Measurements from ENCODE around the gene HLA-DQA1. TPM values are rescaled to one million over a fixed set of nuclear protein-coding genes. Genes with fewer than 3 reads are reported as not detected.
"Not testable (repeated sequence)": the region's sequence is repeated elsewhere in the genome, so short reads cannot be mapped to it uniquely, and the experiment has no call there.

The HLA-DQA1 gene
- total and polyA plus RNA-seq, 11 donors, result 1.2 to 154 (median 13.3) TPM; not detected in 1

DNA sequence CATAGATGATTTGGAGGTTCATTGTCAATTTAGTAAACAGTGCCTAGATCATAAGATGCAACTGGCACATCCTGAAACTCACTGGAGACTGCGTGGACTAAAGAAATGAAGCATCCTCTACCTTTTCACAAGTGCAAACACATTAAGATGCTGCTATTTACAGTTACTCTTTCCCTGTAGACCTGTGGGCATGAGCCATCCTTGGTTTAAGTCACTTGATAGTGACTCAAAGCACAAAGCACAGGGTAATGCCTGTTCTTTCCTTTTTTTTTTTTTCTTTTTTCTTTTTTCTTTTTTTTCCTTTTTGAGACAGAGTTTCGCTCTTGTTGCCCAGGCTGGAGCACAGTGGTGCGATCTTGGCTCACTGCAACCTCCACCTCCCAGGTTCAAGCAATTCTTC lies 10.0 kb upstream of the HLA-DQA1 start:
- no peak for TF ChIP-seq POLR2A (IDR thresholded peaks at IDR 0.05)
- TF ChIP-seq, protein P1, sequence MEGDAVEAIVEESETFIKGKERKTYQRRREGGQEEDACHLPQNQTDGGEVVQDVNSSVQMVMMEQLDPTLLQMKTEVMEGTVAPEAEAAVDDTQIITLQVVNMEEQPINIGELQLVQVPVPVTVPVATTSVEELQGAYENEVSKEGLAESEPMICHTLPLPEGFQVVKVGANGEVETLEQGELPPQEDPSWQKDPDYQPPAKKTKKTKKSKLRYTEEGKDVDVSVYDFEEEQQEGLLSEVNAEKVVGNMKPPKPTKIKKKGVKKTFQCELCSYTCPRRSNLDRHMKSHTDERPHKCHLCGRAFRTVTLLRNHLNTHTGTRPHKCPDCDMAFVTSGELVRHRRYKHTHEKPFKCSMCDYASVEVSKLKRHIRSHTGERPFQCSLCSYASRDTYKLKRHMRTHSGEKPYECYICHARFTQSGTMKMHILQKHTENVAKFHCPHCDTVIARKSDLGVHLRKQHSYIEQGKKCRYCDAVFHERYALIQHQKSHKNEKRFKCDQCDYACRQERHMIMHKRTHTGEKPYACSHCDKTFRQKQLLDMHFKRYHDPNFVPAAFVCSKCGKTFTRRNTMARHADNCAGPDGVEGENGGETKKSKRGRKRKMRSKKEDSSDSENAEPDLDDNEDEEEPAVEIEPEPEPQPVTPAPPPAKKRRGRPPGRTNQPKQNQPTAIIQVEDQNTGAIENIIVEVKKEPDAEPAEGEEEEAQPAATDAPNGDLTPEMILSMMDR (IDR thresholded peaks at IDR 0.05), result no peak
- Histone ChIP-seq H3K9me3 (no peaks in the 10 kb centered on the region), H3K4me1 (peaks cover 0 to 13% (median 0%) of the 10 kb centered on the region in 12 donors), H3K27me3 (no peaks in the 10 kb centered on the region), H3K4me3 (no peak overlapping the region), H3K27ac (peak overlapping the region in 4 of 12 donors; percentile 4 to 52 (median 46)), H3K36me3 (no peaks in the 10 kb centered on the region)
- DNase-seq (no peak), ATAC-seq (no peak)
- intact Hi-C loops (cut with DNase I), result loop anchor here in 4 of 10 donors (2.0 to 10.0 kb wide), 2 partner anchors 66 to 68 kb away; no protein-coding TSS in a partner anchor
- 0 to 88% (median 29%) methylated on average over 1 to 3 of the region's 3 CpGs for WGBS, 4 donors

DNA sequence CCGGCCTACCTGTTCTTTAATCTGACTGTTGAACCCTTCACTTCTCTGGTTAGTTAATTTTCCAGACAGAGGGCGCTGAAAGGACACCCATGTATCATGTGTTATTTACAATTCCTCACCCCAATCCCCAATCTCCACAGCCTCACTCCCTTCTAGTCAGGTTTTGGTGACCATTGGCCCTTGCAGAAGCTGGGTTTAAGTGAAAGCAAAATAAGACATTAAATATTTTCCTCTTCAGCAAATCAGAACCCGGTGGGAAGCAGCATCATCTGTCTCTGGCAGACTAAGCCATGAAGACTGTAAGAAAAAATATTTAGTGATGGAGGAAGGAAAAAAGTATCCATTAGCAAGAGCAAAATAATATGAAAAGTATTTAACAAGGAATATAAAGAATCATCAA lies 9.4 kb upstream of the HLA-DQA1 start:
- intact Hi-C loops (cut with DNase I), result loop anchor here in 4 of 10 donors (2.0 to 10.0 kb wide), 2 partner anchors 65 to 67 kb away; no protein-coding TSS in a partner anchor
- WGBS, 4 donors, result 23 to 67% (median 43%) methylated on average over 3 of the region's 3 CpGs
- TF ChIP-seq, protein P1 (IDR thresholded peaks at IDR 0.05), result no peak
- no peak for TF ChIP-seq POLR2A (IDR thresholded peaks at IDR 0.05)
- Histone ChIP-seq H3K4me1 (peaks cover 0 to 8% (median 0%) of the 10 kb centered on the region in 12 donors), H3K9me3 (no peaks in the 10 kb centered on the region), H3K36me3 (no peaks in the 10 kb centered on the region), H3K4me3 (no peak overlapping the region), H3K27ac (peak overlapping the region in 4 of 12 donors; percentile 4 to 52 (median 46)), H3K27me3 (no peaks in the 10 kb centered on the region)
- DNase-seq (peak in 3 of 5 donors; percentile 41 to 58 (median 48)), ATAC-seq (peak in 2 of 4 donors; percentile 34 to 45)

DNA sequence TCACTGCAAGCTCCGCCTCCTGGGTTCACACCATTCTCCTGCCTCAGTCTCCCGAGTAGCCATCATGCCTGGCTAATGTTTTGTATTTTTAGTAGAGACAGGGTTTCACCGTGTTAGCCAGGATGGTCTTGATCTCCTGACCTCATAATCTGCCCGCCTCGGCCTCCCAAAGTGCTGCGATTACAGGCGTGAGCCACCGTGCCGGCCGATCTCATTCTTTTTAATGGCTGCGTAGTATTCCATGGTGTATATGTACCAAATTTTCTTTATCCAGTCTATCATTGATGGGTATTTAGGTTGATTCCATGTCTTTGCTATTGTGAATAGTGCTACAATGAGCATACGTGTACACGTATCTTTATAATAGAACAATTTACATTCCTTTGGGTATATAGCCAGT lies 7.4 kb upstream of the HLA-DQA1 start:
- 64 to 96% (median 81%) methylated on average over 2 to 13 of the region's 13 CpGs for WGBS, 4 donors
- not testable (repeated sequence) for DNase-seq, H3K27ac ChIP-seq, H3K36me3 ChIP-seq, H3K4me3 ChIP-seq, H3K9me3 ChIP-seq, H3K27me3 ChIP-seq, ATAC-seq, H3K4me1 ChIP-seq
- intact Hi-C loops (cut with DNase I), result loop anchor here in 3 of 10 donors (10.0 kb wide), 1 partner anchor 65 kb away; no protein-coding TSS in a partner anchor

DNA sequence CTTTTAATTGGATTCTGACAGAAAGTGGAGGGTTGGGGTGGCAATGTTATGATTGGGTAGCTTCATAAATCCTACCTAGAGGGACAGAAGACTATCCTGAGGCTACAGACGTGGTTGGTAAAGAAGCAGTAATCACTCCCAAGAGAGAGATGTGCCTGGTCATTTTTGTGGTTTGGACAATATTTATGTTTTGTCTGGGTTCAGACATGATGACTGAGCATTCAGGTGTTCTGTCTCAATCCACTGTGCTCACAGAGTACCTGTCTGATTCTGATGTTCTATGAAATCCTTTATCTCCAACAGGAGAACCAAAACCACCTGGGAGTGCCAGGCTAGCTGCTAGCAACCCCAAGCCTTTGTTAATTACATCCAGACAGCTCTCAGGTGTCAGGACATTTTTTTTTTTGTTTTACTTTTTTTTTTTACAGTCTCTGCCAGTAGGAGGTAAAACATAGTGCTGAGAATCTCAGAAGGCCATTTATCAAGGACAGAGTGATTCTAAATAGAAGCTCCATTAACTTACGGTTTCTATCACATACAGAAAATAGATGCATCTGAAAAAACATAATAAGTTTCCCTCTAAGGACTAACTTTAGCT lies 1.6 kb upstream of the HLA-DQA1 start:
- intact Hi-C loops (cut with DNase I), result no loop called here
- DNase-seq (no peak), ATAC-seq (no peak)
- Histone ChIP-seq H3K27ac (no peak overlapping the region), H3K9me3 (no peaks in the 10 kb centered on the region), H3K27me3 (peaks cover 0 to 5% (median 0%) of the 10 kb centered on the region in 9 donors), H3K36me3 (no peaks in the 10 kb centered on the region), H3K4me1 (no peaks in the 10 kb centered on the region), H3K4me3 (no peak overlapping the region)
- WGBS, 4 donors, result 24 to 53% (median 35%) methylated on average over 2 of the region's 2 CpGs
- TF ChIP-seq, protein P1 (IDR thresholded peaks at IDR 0.05), result no peak
- no peak for TF ChIP-seq POLR2A (IDR thresholded peaks at IDR 0.05)
